NT2/D1 (cell line): ENCODE measurements around the gene CIC.
A peak's percentile ranks its signal among the peaks of the same experiment; 100 is the strongest.

Source experiments
- DNase-seq: peaks from one replicate; pipeline ENCODE4 v3.0.0-alpha.2; 2011; ENCODE audit warnings: low read depth, low spot score
- H3K27me3 ChIP-seq: 2 replicates; pipeline ENCODE4 v1.6.0; 2011; ENCODE audit warnings: mild to moderate bottlenecking; ENCODE audit not compliant: insufficient read length, insufficient read depth
- H3K36me3 ChIP-seq: 2 replicates; pipeline ENCODE4 v1.6.1; 2011; ENCODE audit warnings: mild to moderate bottlenecking, low read length, mixed read lengths; ENCODE audit not compliant: insufficient read depth, insufficient read length
- H3K4me1 ChIP-seq: 2 replicates; pipeline ENCODE4 v1.5.1; 2011; ENCODE audit not compliant: insufficient read depth, insufficient read length
- H3K4me3 ChIP-seq: 2 replicates; pipeline ENCODE4 v1.5.1; 2011; ENCODE audit warnings: low read depth; ENCODE audit not compliant: insufficient read length
- H3K9ac ChIP-seq: 2 replicates; pipeline ENCODE4 v1.6.0; 2011; ENCODE audit warnings: low read depth; ENCODE audit not compliant: insufficient read length
- H3K9me3 ChIP-seq: 2 replicates; pipeline ENCODE4 v1.5.1; 2011; ENCODE audit warnings: mild to moderate bottlenecking, low read length; ENCODE audit not compliant: insufficient read depth
- SUZ12 ChIP-seq: IDR thresholded peaks from 2 replicates; pipeline ENCODE4 v1.6.1; 2011; ENCODE audit not compliant: insufficient read length, insufficient read depth; ENCODE audit errors: extremely low read depth
- YY1 ChIP-seq: IDR thresholded peaks from 2 replicates; pipeline ENCODE4 v1.6.1; 2011; ENCODE audit not compliant: insufficient read length, insufficient read depth
- ZNF274 ChIP-seq: IDR thresholded peaks from 2 replicates; pipeline ENCODE4 v1.6.1; 2011; ENCODE audit warnings: mild to moderate bottlenecking, low read depth, low read length

Gene CIC

GRCh38 chr19:42277821-42278451 lies 8.9 kb downstream of the CIC start:
- Histone ChIP-seq H3K36me3 (peaks cover 25% of the 10 kb centered on the region), H3K4me3 (no peak overlapping the region), H3K4me1 (peaks cover 22% of the 10 kb centered on the region), H3K9me3 (no peaks in the 10 kb centered on the region), H3K9ac (peak overlapping the region; percentile 8), H3K27me3 (no peaks in the 10 kb centered on the region)
- no peak for TF ChIP-seq YY1
- TF ChIP-seq SUZ12 = no peak
- no peak for TF ChIP-seq ZNF274
- no peak for DNase-seq

GRCh38 chr19:42278452-42279154 lies 9.6 kb downstream of the CIC start:
- TF ChIP-seq SUZ12 = no peak
- no peak for TF ChIP-seq ZNF274
- TF ChIP-seq YY1 = no peak
- Histone ChIP-seq H3K9me3 (no peaks in the 10 kb centered on the region), H3K4me1 (peaks cover 27% of the 10 kb centered on the region), H3K9ac (peak overlapping the region; percentile 8), H3K27me3 (no peaks in the 10 kb centered on the region), H3K4me3 (no peak overlapping the region), H3K36me3 (peaks cover 18% of the 10 kb centered on the region)
- DNase-seq = no peak

- H3K27me3 ChIP-seq = no peaks in the 10 kb centered on the region
- H3K4me1 ChIP-seq = peaks cover 27% of the 10 kb centered on the region
- TF ChIP-seq SUZ12 = no peak
- no peak for TF ChIP-seq ZNF274
- TF ChIP-seq YY1 = no peak
- peak overlapping the region; percentile 69 for H3K9ac ChIP-seq
- H3K9me3 ChIP-seq = no peaks in the 10 kb centered on the region
- peak overlapping the region; percentile 77 for H3K4me3 ChIP-seq
- DNase-seq = no peak
- peaks cover 12% of the 10 kb centered on the region for H3K36me3 ChIP-seq
Observed at GRCh38 chr19:42279155-42279901, 10.3 kb downstream of the CIC start.

GRCh38 chr19:42279902-42280814 lies 11.1 kb downstream of the CIC start:
- peak overlapping the region; percentile 77 for H3K4me3 ChIP-seq
- DNase-seq = no peak
- TF ChIP-seq ZNF274 (no peak), YY1 (no peak), SUZ12 (no peak)
- H3K9me3 ChIP-seq = no peaks in the 10 kb centered on the region
- peaks cover 8% of the 10 kb centered on the region for H3K36me3 ChIP-seq
- H3K4me1 ChIP-seq = peaks cover 29% of the 10 kb centered on the region
- no peaks in the 10 kb centered on the region for H3K27me3 ChIP-seq
- peak overlapping the region; percentile 69 for H3K9ac ChIP-seq

GRCh38 chr19:42280815-42281145 lies 11.7 kb downstream of the CIC start:
- TF ChIP-seq SUZ12 = no peak
- no peak for TF ChIP-seq ZNF274
- no peak for TF ChIP-seq YY1
- Histone ChIP-seq H3K27me3 (no peaks in the 10 kb centered on the region), H3K4me3 (peak overlapping the region; percentile 77), H3K36me3 (peaks cover 6% of the 10 kb centered on the region), H3K9me3 (no peaks in the 10 kb centered on the region), H3K4me1 (peaks cover 29% of the 10 kb centered on the region), H3K9ac (peak overlapping the region; percentile 79)
- DNase-seq = no peak

- DNase-seq = no peak
- peak overlapping the region; percentile 77 for H3K4me3 ChIP-seq
- H3K27me3 ChIP-seq = no peaks in the 10 kb centered on the region
- peaks cover 7% of the 10 kb centered on the region for H3K36me3 ChIP-seq
- H3K9ac ChIP-seq = peak overlapping the region; percentile 79
- peaks cover 34% of the 10 kb centered on the region for H3K4me1 ChIP-seq
- no peaks in the 10 kb centered on the region for H3K9me3 ChIP-seq
- TF ChIP-seq ZNF274 (no peak), YY1 (no peak), SUZ12 (no peak)
Observed at GRCh38 chr19:42281146-42281826, 12.2 kb downstream of the CIC start.
